ENCODE measurements around the gene RBM22. TPM values are rescaled to one million over a fixed set of nuclear protein-coding genes. Genes with fewer than 3 reads are reported as not detected.

Gene RBM22
- total and polyA plus RNA-seq, 7 donors = 24.6 to 34.1 (median 30.0) TPM

DNA sequence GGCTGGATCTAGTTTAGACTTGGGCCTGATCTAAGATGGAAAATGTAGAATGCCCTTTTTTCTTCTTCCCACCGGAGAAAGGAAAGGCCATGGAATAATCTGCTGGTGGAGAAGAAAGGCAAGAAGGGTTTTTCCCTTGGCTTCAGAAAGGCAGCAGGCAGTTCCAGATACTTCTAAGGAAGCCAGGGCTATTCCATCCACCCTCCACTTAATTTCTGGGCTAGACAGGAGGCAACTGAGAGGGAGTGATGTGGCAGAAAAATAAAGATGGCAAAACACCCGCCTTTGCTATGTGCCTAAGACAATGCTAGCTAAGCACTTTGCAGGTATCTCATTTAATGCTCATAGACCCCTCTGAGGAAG is 29.9 kb downstream of the RBM22 start:
- WGBS, 2 donors = 43 to 65% methylated on average over 2 of the region's 2 CpGs
- no peak for DNase-seq
- Histone ChIP-seq H3K27ac (no peak overlapping the region), H3K36me3 (no peaks in the 10 kb centered on the region), H3K4me1 (peaks cover 0 to 21% (median 20%) of the 10 kb centered on the region in 4 donors), H3K4me3 (no peak overlapping the region), H3K27me3 (peaks cover 0 to 35% (median 10%) of the 10 kb centered on the region in 3 donors), H3K9me3 (no peaks in the 10 kb centered on the region)
- intact Hi-C loops (cut with DNase I) = no loop called here
- TF ChIP-seq POLR2AphosphoS5 (IDR thresholded peaks at IDR 0.05) (no peak), POLR2A (IDR thresholded peaks at IDR 0.05) (no peak), EP300 (IDR thresholded peaks at IDR 0.05) (no peak), CTCF (IDR thresholded peaks at IDR 0.05) (no peak)

DNA sequence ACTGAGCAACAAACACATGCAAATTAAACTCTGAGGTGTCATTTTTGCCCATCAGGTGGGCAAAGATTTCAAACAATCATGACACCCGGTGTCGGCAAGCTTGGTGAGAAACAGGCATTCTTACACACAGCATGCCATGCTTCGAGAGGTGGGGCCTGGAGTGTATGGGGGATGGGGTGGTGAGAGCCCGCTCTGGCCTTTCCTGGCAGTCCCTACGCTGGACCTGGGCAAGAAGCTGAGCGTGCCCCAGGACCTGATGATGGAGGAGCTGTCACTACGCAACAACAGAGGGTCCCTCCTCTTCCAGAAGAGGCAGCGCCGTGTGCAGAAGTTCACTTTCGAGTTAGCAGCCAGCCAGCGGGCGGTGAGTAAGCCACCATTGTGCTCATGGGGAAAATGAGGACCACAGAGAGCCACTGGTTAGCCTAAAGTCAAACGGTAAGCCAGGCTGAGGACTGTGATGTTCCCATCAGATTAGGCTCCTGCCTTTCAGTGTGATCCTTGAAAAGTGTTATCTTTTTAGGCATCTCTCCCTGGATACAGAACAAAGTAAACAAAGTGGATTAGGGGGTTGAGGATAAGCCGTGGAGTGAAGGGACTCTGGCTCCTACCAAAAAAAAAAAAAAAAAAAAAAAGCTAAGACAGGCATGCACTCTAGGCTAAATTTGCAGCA is 30.5 kb downstream of the RBM22 start:
- Histone ChIP-seq H3K27me3 (peaks cover 0 to 35% (median 10%) of the 10 kb centered on the region in 3 donors), H3K9me3 (no peaks in the 10 kb centered on the region), H3K27ac (no peak overlapping the region), H3K36me3 (no peaks in the 10 kb centered on the region), H3K4me3 (no peak overlapping the region), H3K4me1 (peaks cover 0 to 21% (median 20%) of the 10 kb centered on the region in 4 donors)
- WGBS, 2 donors = 82 to 90% methylated on average over 14 of the region's 14 CpGs
- intact Hi-C loops (cut with DNase I) = no loop called here
- TF ChIP-seq CTCF (IDR thresholded peaks at IDR 0.05) (no peak), POLR2A (IDR thresholded peaks at IDR 0.05) (no peak), POLR2AphosphoS5 (IDR thresholded peaks at IDR 0.05) (no peak), EP300 (IDR thresholded peaks at IDR 0.05) (no peak)
- no peak for DNase-seq

DNA sequence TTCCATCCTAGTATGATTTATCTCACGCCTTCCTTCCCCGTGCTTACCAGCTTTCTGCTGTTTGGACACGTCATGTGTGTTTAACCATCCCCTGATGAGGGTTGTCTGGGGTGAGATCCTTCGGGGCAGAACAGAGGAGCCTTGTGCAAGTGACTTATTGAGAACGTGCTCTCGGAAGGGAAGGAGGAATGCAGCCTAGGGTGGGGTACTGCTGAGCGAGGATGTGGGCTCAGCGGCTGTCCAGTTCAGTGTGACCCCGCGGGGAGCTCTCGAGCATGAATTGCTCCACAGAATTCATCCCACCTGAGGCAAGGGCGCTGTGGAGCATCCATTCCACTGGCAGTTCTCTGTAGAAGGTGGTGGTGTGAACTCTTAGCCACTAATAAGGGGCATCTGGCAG is 35.8 kb downstream of the RBM22 start:
- intact Hi-C loops (cut with DNase I) = no loop called here
- no peak for DNase-seq
- no peak overlapping the region for H3K27ac ChIP-seq
- 39 to 66% methylated on average over 12 of the region's 12 CpGs for WGBS, 2 donors
- no peak overlapping the region for H3K4me3 ChIP-seq
- no peaks in the 10 kb centered on the region for H3K9me3 ChIP-seq
- no peaks in the 10 kb centered on the region for H3K4me1 ChIP-seq
- no peak for TF ChIP-seq POLR2A (IDR thresholded peaks at IDR 0.05)
- no peak for TF ChIP-seq POLR2AphosphoS5 (IDR thresholded peaks at IDR 0.05)
- no peak for TF ChIP-seq EP300 (IDR thresholded peaks at IDR 0.05)
- no peak for TF ChIP-seq CTCF (IDR thresholded peaks at IDR 0.05)
- H3K36me3 ChIP-seq = no peaks in the 10 kb centered on the region
- H3K27me3 ChIP-seq = peaks cover 0 to 4% (median 0%) of the 10 kb centered on the region in 3 donors

DNA sequence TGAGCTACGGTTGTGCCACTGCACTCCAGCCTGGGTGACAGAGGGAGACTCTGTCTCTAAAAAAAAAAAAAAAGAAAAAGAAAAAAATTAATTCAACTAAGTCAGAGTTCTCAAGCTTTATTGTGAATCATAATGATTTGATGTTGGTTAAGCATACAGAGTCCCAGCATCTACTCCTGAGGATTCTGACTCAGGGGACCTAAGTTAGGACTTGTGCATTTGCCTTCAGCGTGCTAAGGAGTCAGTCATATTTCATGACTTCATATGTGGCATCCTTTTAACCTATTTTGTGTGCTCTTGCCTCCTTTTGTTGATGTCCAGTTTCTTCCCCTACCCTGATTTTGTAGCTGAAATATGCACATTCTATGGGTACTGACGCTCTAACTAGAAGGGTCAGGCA is 36.9 kb downstream of the RBM22 start:
- TF ChIP-seq CTCF (IDR thresholded peaks at IDR 0.05) = no peak
- no peak for TF ChIP-seq POLR2A (IDR thresholded peaks at IDR 0.05)
- no peak for TF ChIP-seq POLR2AphosphoS5 (IDR thresholded peaks at IDR 0.05)
- TF ChIP-seq EP300 (IDR thresholded peaks at IDR 0.05) = no peak
- H3K9me3 ChIP-seq = no peaks in the 10 kb centered on the region
- H3K27me3 ChIP-seq = no peaks in the 10 kb centered on the region
- H3K4me1 ChIP-seq = no peaks in the 10 kb centered on the region
- H3K36me3 ChIP-seq = no peaks in the 10 kb centered on the region
- intact Hi-C loops (cut with DNase I) = no loop called here
- 88 to 94% methylated on average over 3 of the region's 3 CpGs for WGBS, 2 donors
- no peak overlapping the region for H3K27ac ChIP-seq
- no peak for DNase-seq
- no peak overlapping the region for H3K4me3 ChIP-seq
